Cerebellar nuclear complex (tissue), 1 donor: ENCODE results near the gene NCDN.

Source experiments
- DNase-seq, 2 experiments: peaks; one replicate each; lab custom pipeline; 2025; lab: John Stamatoyannopoulos, UW

The NCDN gene

DNA sequence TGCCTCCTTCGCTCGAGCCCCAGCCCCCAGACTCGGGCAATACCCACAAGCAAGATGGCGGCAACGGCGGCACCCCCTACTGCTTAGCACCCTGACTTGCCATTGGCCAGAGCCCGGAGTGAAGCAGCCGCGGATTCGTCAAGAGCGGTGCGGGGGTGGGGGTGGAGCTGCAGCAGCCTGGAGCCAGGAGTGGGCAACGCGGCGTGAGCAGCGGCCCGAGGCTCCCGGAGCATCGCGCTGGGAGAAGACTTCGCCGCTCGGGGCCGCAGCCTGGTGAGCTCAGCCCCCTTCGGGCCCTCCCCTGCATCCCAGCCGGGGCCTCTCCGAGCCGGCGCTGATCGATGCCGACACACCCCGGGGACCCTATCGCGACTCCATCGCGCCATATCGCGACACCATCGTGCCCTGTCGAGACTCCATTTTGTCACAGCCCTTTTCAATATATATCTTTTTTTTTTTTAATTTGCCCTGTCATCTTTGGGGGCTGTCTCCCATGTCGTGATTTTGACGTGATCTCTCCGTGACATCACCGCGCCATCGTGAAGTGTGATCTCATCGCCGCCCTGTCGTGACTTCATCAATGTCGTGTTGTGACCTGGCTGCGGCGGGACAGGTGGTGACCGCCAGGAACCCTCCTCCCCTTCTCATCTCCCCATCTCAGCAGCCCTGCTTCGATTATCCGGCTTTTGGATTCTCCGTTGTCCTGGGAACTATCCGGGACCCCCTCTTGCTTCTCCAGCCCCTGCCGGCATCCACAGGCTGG, at the start of gene NCDN:
TSS of gene NCDN (plus strand) at position 189 of the 763 bp plus-strand sequence. CDS start at position 581, 392 bp downstream.
- DNase-seq = peak; percentile 65 to 80

GRCh38 chr1:35507947-35508346, 49.7 kb upstream of the NCDN start:
- DNase-seq = no peak

DNA sequence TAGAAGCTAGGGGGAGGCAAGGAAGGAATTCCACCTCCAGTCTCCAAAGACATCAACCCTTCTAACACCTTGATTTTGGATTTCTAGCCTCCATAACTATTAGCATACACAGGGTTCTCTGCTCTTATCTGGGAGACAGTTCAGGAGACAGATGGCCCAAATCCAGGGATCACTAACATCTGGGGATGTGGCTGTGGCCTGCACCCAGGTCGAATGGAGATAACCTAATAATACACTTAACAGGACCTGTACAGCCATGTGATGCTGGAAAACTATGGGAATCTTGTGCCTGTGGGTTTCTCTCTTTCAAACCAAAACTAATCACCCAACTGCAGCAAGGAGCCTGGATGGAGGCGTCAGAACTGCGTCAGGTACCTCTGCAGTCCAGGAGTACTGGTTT, 48.0 kb upstream of the NCDN start:
- no peak for DNase-seq

DNA sequence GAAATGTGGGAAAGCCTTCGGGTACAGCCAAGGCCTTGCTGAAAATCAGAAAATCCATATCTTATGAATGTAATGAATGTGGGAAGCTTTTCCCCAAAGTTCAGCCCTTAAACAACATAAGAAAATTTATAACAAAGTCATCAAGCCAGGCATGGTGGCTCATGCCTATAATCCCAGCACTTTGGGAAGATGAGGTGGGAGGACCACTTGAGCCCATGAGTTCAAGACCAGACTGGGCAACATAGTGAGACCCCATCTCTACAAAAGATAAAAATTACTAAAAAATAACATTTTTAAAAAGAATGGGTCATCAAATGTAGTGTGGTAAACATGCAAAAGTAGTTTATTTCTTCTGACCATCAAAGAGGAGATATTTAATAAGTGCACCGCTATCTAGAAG, 46.3 kb upstream of the NCDN start:
- DNase-seq = no peak

GRCh38 chr1:35518183-35518582, 39.4 kb upstream of the NCDN start:
- DNase-seq = no peak

DNA sequence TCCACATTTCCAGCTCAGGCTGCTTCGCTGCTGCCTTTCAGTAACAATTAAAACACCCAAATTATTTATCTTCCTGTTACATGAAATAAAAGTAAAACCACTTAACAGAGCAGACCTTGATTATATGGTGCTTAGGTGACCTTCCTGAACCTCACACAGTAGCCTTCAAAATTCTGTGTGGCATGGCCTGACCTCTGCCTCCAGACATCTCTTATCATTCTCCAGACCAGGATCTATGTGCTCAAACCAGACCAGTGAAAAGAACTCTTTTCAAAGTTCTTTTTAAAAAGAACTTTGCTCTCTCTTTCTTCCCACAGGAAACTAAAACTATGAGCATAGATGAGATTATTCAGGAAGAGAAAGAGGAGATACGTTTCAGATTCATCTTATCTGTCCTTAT, 38.2 kb upstream of the NCDN start:
- DNase-seq = no peak

- no peak for DNase-seq
Measured at GRCh38 chr1:35524106-35524505, 33.5 kb upstream of the NCDN start.

- DNase-seq = no peak
Measured at GRCh38 chr1:35530168-35530567, 27.4 kb upstream of the NCDN start.

- no peak for DNase-seq
Measured at GRCh38 chr1:35530946-35531345, 26.7 kb upstream of the NCDN start.

- no peak for DNase-seq
Measured at GRCh38 chr1:35531368-35531767, 26.2 kb upstream of the NCDN start.

- DNase-seq = no peak
Measured at GRCh38 chr1:35532497-35533223, 24.9 kb upstream of the NCDN start.

DNA sequence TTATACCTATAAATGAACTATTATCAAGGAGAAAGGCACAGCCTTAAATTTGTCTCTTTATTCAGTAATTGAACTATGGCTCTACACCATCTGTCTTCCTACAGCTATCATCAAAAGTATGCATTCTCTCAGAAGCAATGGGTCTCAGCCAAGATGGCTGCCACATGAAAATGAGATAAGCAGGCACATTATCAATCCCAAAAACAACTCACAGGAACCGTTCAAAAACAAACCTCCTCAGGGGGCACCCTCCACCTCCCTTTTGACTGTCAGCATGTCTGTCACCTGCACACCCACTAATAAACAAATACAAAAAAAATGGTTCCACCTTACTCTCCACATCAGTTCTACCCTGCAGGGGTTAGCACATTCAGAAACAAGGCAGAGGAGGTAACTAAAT, 24.0 kb upstream of the NCDN start:
- DNase-seq = no peak

GRCh38 chr1:35535243-35535642, 22.4 kb upstream of the NCDN start:
- DNase-seq = no peak

DNA sequence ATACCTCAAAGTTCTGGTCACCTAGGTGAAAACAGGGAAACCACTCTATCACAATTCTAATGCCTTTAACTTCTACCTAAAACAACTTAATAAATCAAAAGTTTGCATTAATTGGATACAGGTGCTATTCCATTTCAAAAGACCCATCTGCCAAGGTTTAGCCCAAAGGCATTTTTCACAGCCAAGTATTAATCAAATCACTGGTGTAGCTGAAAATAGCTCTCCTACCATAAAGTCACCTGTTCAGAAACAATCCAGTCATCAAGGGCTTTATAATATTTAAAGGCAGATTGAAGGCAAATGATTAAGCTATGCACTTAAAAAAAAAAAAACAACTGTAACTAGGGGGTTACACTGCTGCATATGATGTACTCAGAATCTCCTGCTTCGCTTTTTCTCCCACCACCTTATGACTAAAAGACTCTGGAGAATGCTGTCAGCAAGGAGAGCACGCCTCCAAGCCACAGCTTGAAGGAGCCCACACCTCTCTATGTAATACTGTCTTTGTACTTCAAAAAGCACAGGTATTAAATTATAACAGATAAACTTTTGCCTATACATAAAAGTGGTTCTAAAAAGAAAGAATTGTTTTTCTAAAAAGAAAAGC, 20.9 kb upstream of the NCDN start:
- DNase-seq = no peak

DNA sequence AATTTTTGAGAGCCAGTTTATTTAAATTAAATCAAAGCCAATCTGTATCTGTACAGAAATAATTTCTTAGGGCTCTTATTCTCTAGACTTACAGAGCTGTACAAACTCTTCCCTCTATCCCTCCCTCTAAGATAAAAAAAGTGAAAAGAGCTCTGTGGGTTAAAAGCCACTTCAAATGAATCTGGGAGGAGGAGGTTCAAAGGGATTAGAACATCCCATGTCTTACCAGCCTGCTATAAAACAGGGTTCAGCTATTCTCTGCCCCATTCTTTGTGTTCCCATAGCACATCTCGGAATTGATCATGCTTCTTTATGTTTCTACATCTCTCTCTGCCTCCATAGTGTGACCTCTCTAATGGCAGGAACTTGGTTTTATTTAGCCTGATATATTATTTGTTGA, 19.8 kb upstream of the NCDN start:
- no peak for DNase-seq

- no peak for DNase-seq
Measured at GRCh38 chr1:35539073-35539823, 18.4 kb upstream of the NCDN start.

DNA sequence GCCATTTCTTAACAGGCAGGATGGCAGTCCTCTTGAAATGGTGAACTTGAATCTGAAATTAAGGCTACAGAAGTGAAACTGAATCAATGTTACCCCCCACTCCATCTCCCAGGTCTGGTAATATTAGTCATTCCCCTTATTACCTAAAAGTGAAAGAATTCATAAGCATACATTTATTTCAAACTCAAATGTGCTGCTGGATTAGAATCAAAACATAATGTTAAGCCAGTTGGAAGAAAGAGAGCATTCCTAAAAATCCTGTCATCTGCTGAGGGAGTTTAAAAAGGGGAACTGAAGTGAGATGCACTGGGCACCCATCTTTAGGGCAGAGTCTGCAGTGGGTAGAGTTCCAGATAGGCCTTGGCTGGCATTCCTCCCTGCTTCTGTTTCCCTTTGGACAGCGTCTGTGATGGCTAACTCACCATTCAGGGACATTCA, 17.8 kb upstream of the NCDN start:
- DNase-seq = no peak

DNA sequence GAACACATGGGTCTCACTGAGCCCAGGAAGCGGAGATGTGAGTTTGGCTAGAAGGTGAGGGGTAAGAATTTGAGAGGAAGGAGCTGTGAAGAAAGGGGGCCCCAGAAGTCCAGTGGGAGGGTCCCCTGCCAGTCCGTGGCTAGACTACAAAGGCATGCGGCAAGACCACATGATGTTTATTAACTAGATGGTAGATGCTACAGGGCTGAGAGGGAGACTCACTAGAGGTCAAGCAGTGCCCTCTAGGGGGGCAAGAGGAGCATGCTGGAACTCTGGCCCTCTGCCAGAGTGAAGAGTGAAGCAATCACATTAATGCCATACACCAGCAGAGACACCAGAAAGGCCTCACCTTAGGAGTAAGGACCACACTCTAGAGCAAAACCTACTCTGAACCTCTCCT, 12.6 kb upstream of the NCDN start:
- no peak for DNase-seq

GRCh38 chr1:35546614-35547013, 11.0 kb upstream of the NCDN start:
- no peak for DNase-seq

DNA sequence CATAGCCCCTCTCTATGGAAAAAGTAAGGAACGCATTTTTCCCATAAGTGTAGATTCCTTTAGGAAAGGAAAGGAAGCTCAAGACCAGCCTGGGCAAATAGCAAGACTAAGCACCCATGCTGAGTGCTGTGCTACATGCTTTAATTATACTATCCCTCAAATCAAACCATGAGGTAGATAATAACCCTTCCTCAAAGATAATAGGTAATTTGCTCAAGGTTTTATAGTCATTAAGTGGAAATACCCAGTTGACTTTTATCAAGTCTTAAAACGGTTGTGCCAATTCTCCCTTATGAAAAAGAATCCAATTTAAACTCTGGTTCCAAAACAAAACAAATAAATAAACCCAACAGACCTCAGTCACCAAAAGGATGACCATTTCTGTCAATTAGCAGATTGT, 3.7 kb upstream of the NCDN start:
- no peak for DNase-seq

GRCh38 chr1:35554266-35555211, 3.1 kb upstream of the NCDN start:
- no peak for DNase-seq
